CD4-positive, CD25-positive, alpha-beta regulatory T cell (primary cell): Measurements from ENCODE around the gene WNT7A. TPM values are rescaled to one million over a fixed set of nuclear protein-coding genes. Genes with fewer than 3 reads are reported as not detected.

Source experiments
- ATAC-seq, 2 donors: fragments of 150-1000 bp; cut with Tn5 transposase; one replicate each; pipeline ENCODE4 v1.10.0; 2021; ENCODE audit warnings: low read depth in 2 of 2, moderate number of reproducible peaks in 2 of 2, moderate library complexity in 1 of 2
- DNase-seq, 3 donors: peaks; one replicate each; pipeline versions ENCODE4 v3.0.0 to v3.0.0-alpha.2; 2012 to 2022; ENCODE audit warnings: mixed read lengths in 1 of 3
- H3K27ac ChIP-seq: one replicate; pipeline ENCODE4 v1.7.0; 2013; ENCODE audit warnings: mild to moderate bottlenecking, low read length; ENCODE audit not compliant: insufficient read depth, poor library complexity, severe bottlenecking
- H3K27me3 ChIP-seq: one replicate; pipeline ENCODE4 v1.7.0; 2013; ENCODE audit warnings: low read length; ENCODE audit not compliant: control insufficient read depth, insufficient read depth
- H3K36me3 ChIP-seq: one replicate; pipeline ENCODE4 v1.7.0; 2013; ENCODE audit warnings: mild to moderate bottlenecking, low read length, moderate library complexity; ENCODE audit not compliant: control insufficient read depth, insufficient read depth
- H3K4me1 ChIP-seq: 2 replicates; pipeline ENCODE4 v1.7.0; 2013; ENCODE audit warnings: mild to moderate bottlenecking, low read length; ENCODE audit not compliant: insufficient read depth, control insufficient read depth, poor library complexity, severe bottlenecking
- H3K4me3 ChIP-seq: one replicate; pipeline ENCODE4 v1.7.0; 2013; ENCODE audit warnings: low read depth, mild to moderate bottlenecking, low read length, moderate library complexity
- H3K9me3 ChIP-seq, 2 experiments: 1 replicate in 1 of 2; 2 replicates in 1 of 2; pipeline ENCODE4 v1.7.0; 2013; ENCODE audit warnings: low read length in 2 of 2, mild to moderate bottlenecking in 1 of 2, moderate library complexity in 1 of 2; ENCODE audit not compliant: control insufficient read depth in 2 of 2
- H3K27ac Mint-ChIP-seq, 3 donors: one replicate each; pipeline ENCODE4 v1.8.0; 2020 to 2022; ENCODE audit warnings: mild to moderate bottlenecking in 3 of 3, mixed read lengths in 3 of 3, moderate library complexity in 2 of 3
- H3K27me3 Mint-ChIP-seq: one replicate; pipeline ENCODE4 v1.8.0; 2022; ENCODE audit warnings: mild to moderate bottlenecking, mixed read lengths
- H3K36me3 Mint-ChIP-seq: one replicate; pipeline ENCODE4 v1.8.0; 2020; ENCODE audit warnings: mixed read lengths
- H3K4me1 Mint-ChIP-seq, 4 donors: one replicate each; pipeline ENCODE4 v1.8.0; 2020 to 2022; ENCODE audit warnings: mixed read lengths in 4 of 4, mild to moderate bottlenecking in 1 of 4
- H3K4me3 Mint-ChIP-seq, 4 donors: one replicate each; pipeline ENCODE4 v1.8.0; 2020 to 2022; ENCODE audit warnings: mild to moderate bottlenecking in 4 of 4, mixed read lengths in 4 of 4, moderate library complexity in 3 of 4
- H3K9me3 Mint-ChIP-seq, 7 donors: one replicate each; pipeline ENCODE4 v1.8.0; 2020 to 2022; ENCODE audit warnings: mixed read lengths in 7 of 7, mild to moderate bottlenecking in 3 of 7, moderate library complexity in 2 of 7
- polyA plus RNA-seq, 4 donors: library from polyadenylated mRNA; unstranded; fragments of 300-500 nt; fragmentation: Illumina TruSeq; gene quantifications; one replicate each; pipeline ENCODE4 v1.2.3, GENCODE V29; 2021
- total RNA-seq: library from RNA; stranded (reverse); gene quantifications from one replicate; pipeline ENCODE4 v1.2.3, GENCODE V29; 2022

WNT7A gene
- total and polyA plus RNA-seq, 5 donors from 2014 or later = 0.34 to 2.5 (median 1.1) TPM; not detected in 1

GRCh38 chr3:13772321-13772745 lies 107.5 kb downstream of the WNT7A start:
- Mint-ChIP-seq H3K4me1 (peaks cover 0 to 12% (median 0%) of the 10 kb centered on the region in 4 donors), H3K4me3 (no peak overlapping the region)

GRCh38 chr3:13771496-13771895 lies 108.4 kb downstream of the WNT7A start:
- Mint-ChIP-seq H3K27me3 (no peaks in the 10 kb centered on the region), H3K4me1 (peaks cover 0 to 12% (median 0%) of the 10 kb centered on the region in 4 donors), H3K4me3 (no peak overlapping the region), H3K9me3 (peaks cover 0 to 4% (median 0%) of the 10 kb centered on the region in 7 donors), H3K36me3 (no peaks in the 10 kb centered on the region), H3K27ac (no peak overlapping the region)
- DNase-seq (no peak), ATAC-seq (no peak)
- H3K36me3 ChIP-seq = no peaks in the 10 kb centered on the region
- H3K27ac ChIP-seq = no peak overlapping the region
- no peaks in the 10 kb centered on the region for H3K27me3 ChIP-seq
- no peaks in the 10 kb centered on the region for H3K9me3 ChIP-seq
- no peaks in the 10 kb centered on the region for H3K4me1 ChIP-seq
- H3K4me3 ChIP-seq = no peak overlapping the region

More at GRCh38 chr3:13772321-13772745, 107.5 kb downstream of the WNT7A start:
- DNase-seq (no peak), ATAC-seq (no peak)
- no peak overlapping the region for H3K27ac ChIP-seq
- Mint-ChIP-seq H3K27ac (no peak overlapping the region), H3K27me3 (no peaks in the 10 kb centered on the region), H3K36me3 (no peaks in the 10 kb centered on the region), H3K9me3 (peaks cover 0 to 2% (median 0%) of the 10 kb centered on the region in 7 donors)
- H3K27me3 ChIP-seq = no peaks in the 10 kb centered on the region
- H3K4me3 ChIP-seq = no peak overlapping the region
- no peaks in the 10 kb centered on the region for H3K9me3 ChIP-seq
- H3K4me1 ChIP-seq = no peaks in the 10 kb centered on the region
- H3K36me3 ChIP-seq = no peaks in the 10 kb centered on the region

GRCh38 chr3:13770170-13771169 lies 109.4 kb downstream of the WNT7A start:
- Mint-ChIP-seq H3K9me3 (peaks cover 0 to 3% (median 0%) of the 10 kb centered on the region in 7 donors), H3K36me3 (no peaks in the 10 kb centered on the region), H3K4me3 (no peak overlapping the region), H3K27me3 (no peaks in the 10 kb centered on the region), H3K4me1 (peaks cover 0 to 12% (median 0%) of the 10 kb centered on the region in 4 donors), H3K27ac (peak overlapping the region in 1 of 3 donors; percentile 46)
- Histone ChIP-seq H3K27me3 (no peaks in the 10 kb centered on the region), H3K9me3 (no peaks in the 10 kb centered on the region), H3K4me3 (no peak overlapping the region), H3K4me1 (no peaks in the 10 kb centered on the region), H3K27ac (no peak overlapping the region), H3K36me3 (no peaks in the 10 kb centered on the region)
- no peak for ATAC-seq
- no peak for DNase-seq

- Histone ChIP-seq H3K9me3 (no peaks in the 10 kb centered on the region), H3K4me3 (no peak overlapping the region), H3K27ac (no peak overlapping the region), H3K4me1 (no peaks in the 10 kb centered on the region), H3K27me3 (no peaks in the 10 kb centered on the region), H3K36me3 (no peaks in the 10 kb centered on the region)
- Mint-ChIP-seq H3K36me3 (no peaks in the 10 kb centered on the region), H3K27me3 (no peaks in the 10 kb centered on the region), H3K4me1 (peaks cover 0 to 12% (median 0%) of the 10 kb centered on the region in 4 donors), H3K27ac (no peak overlapping the region), H3K4me3 (no peak overlapping the region), H3K9me3 (peaks cover 0 to 2% (median 0%) of the 10 kb centered on the region in 7 donors)
- DNase-seq = no peak
- ATAC-seq = no peak
Observed at GRCh38 chr3:13769422-13769821, 110.4 kb downstream of the WNT7A start.

GRCh38 chr3:13768453-13768852 lies 111.4 kb downstream of the WNT7A start:
- H3K9me3 ChIP-seq = no peaks in the 10 kb centered on the region
- Mint-ChIP-seq H3K4me3 (no peak overlapping the region), H3K27ac (no peak overlapping the region), H3K27me3 (peaks cover under 1% of the 10 kb centered on the region), H3K36me3 (no peaks in the 10 kb centered on the region), H3K4me1 (peaks cover 0 to 12% (median 0%) of the 10 kb centered on the region in 4 donors), H3K9me3 (peaks cover 0 to 5% (median under 1%) of the 10 kb centered on the region in 7 donors)
- no peaks in the 10 kb centered on the region for H3K36me3 ChIP-seq
- DNase-seq (no peak), ATAC-seq (no peak)
- no peaks in the 10 kb centered on the region for H3K27me3 ChIP-seq
- H3K4me1 ChIP-seq = no peaks in the 10 kb centered on the region
- H3K27ac ChIP-seq = no peak overlapping the region
- H3K4me3 ChIP-seq = no peak overlapping the region

GRCh38 chr3:13767896-13768295 lies 112.0 kb downstream of the WNT7A start:
- DNase-seq (no peak), ATAC-seq (no peak)
- H3K4me3 Mint-ChIP-seq = no peak overlapping the region
- no peaks in the 10 kb centered on the region for H3K9me3 ChIP-seq
- no peak overlapping the region for H3K27ac Mint-ChIP-seq
- H3K36me3 Mint-ChIP-seq = no peaks in the 10 kb centered on the region
- no peaks in the 10 kb centered on the region for H3K36me3 ChIP-seq
- no peak overlapping the region for H3K4me3 ChIP-seq
- no peak overlapping the region for H3K27ac ChIP-seq
- peaks cover 0 to 6% (median 2%) of the 10 kb centered on the region in 7 donors for H3K9me3 Mint-ChIP-seq
- peaks cover 5% of the 10 kb centered on the region for H3K27me3 Mint-ChIP-seq
- peaks cover 0 to 12% (median 0%) of the 10 kb centered on the region in 4 donors for H3K4me1 Mint-ChIP-seq
- no peaks in the 10 kb centered on the region for H3K4me1 ChIP-seq
- no peaks in the 10 kb centered on the region for H3K27me3 ChIP-seq

- H3K27me3 ChIP-seq = peaks cover 1% of the 10 kb centered on the region
- Mint-ChIP-seq H3K27ac (no peak overlapping the region), H3K4me1 (peaks cover 0 to 12% (median 0%) of the 10 kb centered on the region in 4 donors), H3K4me3 (no peak overlapping the region), H3K27me3 (peaks cover 10% of the 10 kb centered on the region), H3K36me3 (no peaks in the 10 kb centered on the region), H3K9me3 (peaks cover 2 to 7% (median 4%) of the 10 kb centered on the region in 7 donors)
- no peaks in the 10 kb centered on the region for H3K36me3 ChIP-seq
- ATAC-seq (no peak), DNase-seq (no peak)
- H3K9me3 ChIP-seq = no peaks in the 10 kb centered on the region
- H3K4me1 ChIP-seq = no peaks in the 10 kb centered on the region
- no peak overlapping the region for H3K4me3 ChIP-seq
- no peak overlapping the region for H3K27ac ChIP-seq
Observed at GRCh38 chr3:13767030-13767429, 112.8 kb downstream of the WNT7A start.
